HEK293 (cell line): ENCODE results near the gene CDH12.

Experiments used
- CTCF ChIA-PET: fragments of 350-600 bp; formaldehyde crosslinking; extraction: SDS; loops from one replicate; lab custom pipeline; 2021; ENCODE audit warnings: antibody characterized with exemption; lab: Yijun Ruan, JAX
- POLR2A ChIA-PET: fragments of 300-600 bp; formaldehyde crosslinking; extraction: SDS; loops from one replicate; lab custom pipeline; 2020; ENCODE audit warnings: antibody characterized with exemption, inconsistent platforms; lab: Yijun Ruan, JAX
- H3K27ac ChIP-seq: fragments of 200-500 bp; sonication (Bioruptor generic); 2 replicates; pipeline ENCODE4 v1.5.1; 2014; ENCODE audit warnings: low read depth, low read length, control low read depth, inconsistent platforms; ENCODE audit errors: extremely low read depth
- H3K36me3 ChIP-seq, 2 experiments: fragments of 200-500 bp in 1 of 2; sonication (Bioruptor generic) in 1 of 2; 1 replicate in 1 of 2; 2 replicates in 1 of 2; pipeline ENCODE4 v1.5.1; 2014 to 2017; ENCODE audit warnings: inconsistent platforms in 2 of 2, low read length in 2 of 2; ENCODE audit not compliant: control insufficient read depth in 2 of 2, insufficient read depth in 1 of 2
- H3K4me1 ChIP-seq: fragments of 200-500 bp; sonication (Bioruptor generic); 2 replicates; pipeline ENCODE4 v1.5.1; 2014; ENCODE audit warnings: mild to moderate bottlenecking, low read length, inconsistent platforms; ENCODE audit not compliant: control insufficient read depth, insufficient read depth
- H3K4me3 ChIP-seq: 2 replicates; pipeline ENCODE4 v1.5.1; 2011; ENCODE audit warnings: low read depth, mild to moderate bottlenecking, control low read depth, low read length, moderate library complexity
- H3K9me3 ChIP-seq: fragments of 200-500 bp; sonication (Bioruptor generic); 2 replicates; pipeline ENCODE4 v1.5.1; 2014; ENCODE audit warnings: low read depth, low read length, inconsistent platforms; ENCODE audit not compliant: control insufficient read depth, insufficient read depth
- OSR2 ChIP-seq: fragments of 450-650 bp; formaldehyde crosslinking; IDR thresholded peaks from 2 replicates; pipeline ENCODE4 v1.5.1; 2016; ENCODE audit warnings: missing biosample characterization, missing genetic modification characterization
- RBAK ChIP-seq: fragments of 450-650 bp; formaldehyde crosslinking; IDR thresholded peaks from 2 replicates; pipeline ENCODE4 v1.5.1; 2016; ENCODE audit warnings: missing biosample characterization, missing genetic modification characterization
- TRIM28 ChIP-seq: IDR thresholded peaks from 2 replicates; pipeline ENCODE4 v1.6.1; 2011; ENCODE audit warnings: low read length, control low read depth, borderline replicate concordance
- ZNF10 ChIP-seq: fragments of 450-650 bp; formaldehyde crosslinking; IDR thresholded peaks from 2 replicates; pipeline ENCODE4 v1.5.1; 2017; ENCODE audit warnings: missing biosample characterization, missing genetic modification characterization
- ZNF335 ChIP-seq: fragments of 450-650 bp; formaldehyde crosslinking; conservative IDR thresholded peaks from 2 replicates; pipeline ENCODE4 v1.5.1; 2016; ENCODE audit warnings: missing biosample characterization, missing genetic modification characterization
- ZNF391 ChIP-seq: fragments of 450-650 bp; formaldehyde crosslinking; IDR thresholded peaks from 2 replicates; pipeline ENCODE4 v1.5.1; 2016; ENCODE audit warnings: low read depth, missing biosample characterization, missing genetic modification characterization, borderline replicate concordance
- ZNF426 ChIP-seq: fragments of 450-650 bp; formaldehyde crosslinking; IDR thresholded peaks from 2 replicates; pipeline ENCODE4 v1.5.1; 2017; ENCODE audit warnings: missing biosample characterization, missing genetic modification characterization, mild to moderate bottlenecking, inconsistent platforms, moderate library complexity
- ZNF560 ChIP-seq: fragments of 450-650 bp; formaldehyde crosslinking; IDR thresholded peaks from 2 replicates; pipeline ENCODE4 v1.5.1; 2017; ENCODE audit warnings: missing biosample characterization, missing genetic modification characterization, borderline replicate concordance
- ZNF621 ChIP-seq: fragments of 450-650 bp; formaldehyde crosslinking; IDR thresholded peaks from 2 replicates; pipeline ENCODE4 v1.5.1; 2017; ENCODE audit warnings: missing biosample characterization, missing genetic modification characterization
- ZNF660 ChIP-seq: fragments of 450-650 bp; IDR thresholded peaks from 2 replicates; pipeline ENCODE4 v1.5.1; 2018; ENCODE audit warnings: missing biosample characterization, mild to moderate bottlenecking, missing genetic modification characterization
- ZNF677 ChIP-seq: fragments of 450-650 bp; IDR thresholded peaks from 2 replicates; pipeline ENCODE4 v1.5.0; 2018; ENCODE audit warnings: missing biosample characterization, mild to moderate bottlenecking, missing genetic modification characterization, moderate library complexity
- ZNF830 ChIP-seq: fragments of 450-650 bp; IDR thresholded peaks from 2 replicates; pipeline ENCODE4 v1.5.0; 2018; ENCODE audit warnings: missing biosample characterization, missing genetic modification characterization, low read depth, mild to moderate bottlenecking, moderate library complexity
- TF ChIP-seq, protein P1 (sequence below): fragments of 450-650 bp; formaldehyde crosslinking; conservative IDR thresholded peaks from 2 replicates; pipeline ENCODE4 v1.5.1; 2016; ENCODE audit warnings: low read depth, missing biosample characterization, missing genetic modification characterization
- TF ChIP-seq, protein P2 (sequence below): fragments of 450-650 bp; formaldehyde crosslinking; IDR thresholded peaks from 2 replicates; pipeline ENCODE4 v1.5.1; 2016; ENCODE audit warnings: missing biosample characterization, missing genetic modification characterization
- TF ChIP-seq, protein P3 (sequence below): fragments of 450-650 bp; formaldehyde crosslinking; IDR thresholded peaks from 2 replicates; pipeline ENCODE4 v1.5.1; 2016; ENCODE audit warnings: missing biosample characterization, missing genetic modification characterization
- TF ChIP-seq, protein P4 (sequence below): fragments of 450-650 bp; formaldehyde crosslinking; IDR thresholded peaks from 2 replicates; pipeline ENCODE4 v1.5.1; 2016; ENCODE audit warnings: missing biosample characterization, missing genetic modification characterization, borderline replicate concordance
- TF ChIP-seq, protein P5 (sequence below): fragments of 450-650 bp; formaldehyde crosslinking; IDR thresholded peaks from 2 replicates; pipeline ENCODE4 v1.5.1; 2017; ENCODE audit warnings: missing biosample characterization, missing genetic modification characterization
- TF ChIP-seq, protein P6 (sequence below): fragments of 450-650 bp; formaldehyde crosslinking; IDR thresholded peaks from 2 replicates; pipeline ENCODE4 v1.5.1; 2016; ENCODE audit warnings: missing biosample characterization, missing genetic modification characterization

Gene CDH12

DNA sequence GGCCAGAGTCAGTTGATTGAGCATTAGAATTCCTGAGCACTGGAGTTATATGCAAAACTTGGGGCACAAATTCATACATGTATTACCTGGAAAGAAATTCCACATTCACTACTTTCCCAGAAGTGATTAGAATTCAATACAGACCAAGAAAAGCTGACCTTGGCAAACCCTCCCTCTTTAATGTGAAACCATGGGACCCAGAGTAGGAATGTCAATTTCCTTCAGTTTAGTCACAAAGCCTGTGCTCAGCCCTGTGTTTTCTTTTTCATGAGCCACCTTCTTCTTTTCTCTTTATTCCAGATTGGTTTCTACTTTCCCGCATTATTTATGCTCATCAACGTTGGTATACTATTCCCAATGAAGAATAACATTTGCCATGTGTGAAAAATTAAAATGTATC is 420.2 kb downstream of the CDH12 start:
- CTCF ChIA-PET = interaction anchor here (0.5 kb wide), 1 partner anchor 28 kb away, joined by 3 read pairs; no protein-coding TSS in a partner anchor
- no peaks in the 10 kb centered on the region for H3K9me3 ChIP-seq
- no peaks in the 10 kb centered on the region for H3K4me1 ChIP-seq
- H3K4me3 ChIP-seq = no peak overlapping the region
- no peaks in the 10 kb centered on the region for H3K36me3 ChIP-seq
- no peak overlapping the region for H3K27ac ChIP-seq
- POLR2A ChIA-PET = no interaction called here
- TF ChIP-seq, protein P1, sequence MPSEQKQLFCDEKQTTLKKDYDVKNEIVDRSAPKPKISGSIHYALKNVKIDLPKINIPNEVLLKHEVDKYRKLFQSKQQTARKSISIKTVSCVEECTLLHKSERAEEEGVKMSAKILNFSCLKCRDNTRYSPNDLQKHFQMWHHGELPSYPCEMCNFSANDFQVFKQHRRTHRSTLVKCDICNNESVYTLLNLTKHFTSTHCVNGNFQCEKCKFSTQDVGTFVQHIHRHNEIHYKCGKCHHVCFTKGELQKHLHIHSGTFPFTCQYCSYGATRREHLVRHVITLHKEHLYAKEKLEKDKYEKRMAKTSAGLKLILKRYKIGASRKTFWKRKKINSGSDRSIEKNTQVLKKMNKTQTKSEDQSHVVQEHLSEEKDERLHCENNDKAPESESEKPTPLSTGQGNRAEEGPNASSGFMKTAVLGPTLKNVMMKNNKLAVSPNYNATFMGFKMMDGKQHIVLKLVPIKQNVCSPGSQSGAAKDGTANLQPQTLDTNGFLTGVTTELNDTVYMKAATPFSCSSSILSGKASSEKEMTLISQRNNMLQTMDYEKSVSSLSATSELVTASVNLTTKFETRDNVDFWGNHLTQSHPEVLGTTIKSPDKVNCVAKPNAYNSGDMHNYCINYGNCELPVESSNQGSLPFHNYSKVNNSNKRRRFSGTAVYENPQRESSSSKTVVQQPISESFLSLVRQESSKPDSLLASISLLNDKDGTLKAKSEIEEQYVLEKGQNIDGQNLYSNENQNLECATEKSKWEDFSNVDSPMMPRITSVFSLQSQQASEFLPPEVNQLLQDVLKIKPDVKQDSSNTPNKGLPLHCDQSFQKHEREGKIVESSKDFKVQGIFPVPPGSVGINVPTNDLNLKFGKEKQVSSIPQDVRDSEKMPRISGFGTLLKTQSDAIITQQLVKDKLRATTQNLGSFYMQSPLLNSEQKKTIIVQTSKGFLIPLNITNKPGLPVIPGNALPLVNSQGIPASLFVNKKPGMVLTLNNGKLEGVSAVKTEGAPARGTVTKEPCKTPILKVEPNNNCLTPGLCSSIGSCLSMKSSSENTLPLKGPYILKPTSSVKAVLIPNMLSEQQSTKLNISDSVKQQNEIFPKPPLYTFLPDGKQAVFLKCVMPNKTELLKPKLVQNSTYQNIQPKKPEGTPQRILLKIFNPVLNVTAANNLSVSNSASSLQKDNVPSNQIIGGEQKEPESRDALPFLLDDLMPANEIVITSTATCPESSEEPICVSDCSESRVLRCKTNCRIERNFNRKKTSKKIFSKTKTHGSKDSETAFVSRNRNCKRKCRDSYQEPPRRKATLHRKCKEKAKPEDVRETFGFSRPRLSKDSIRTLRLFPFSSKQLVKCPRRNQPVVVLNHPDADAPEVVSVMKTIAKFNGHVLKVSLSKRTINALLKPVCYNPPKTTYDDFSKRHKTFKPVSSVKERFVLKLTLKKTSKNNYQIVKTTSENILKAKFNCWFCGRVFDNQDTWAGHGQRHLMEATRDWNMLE (tag by site-specific recombination) = no peak
- TF ChIP-seq, protein P2, sequence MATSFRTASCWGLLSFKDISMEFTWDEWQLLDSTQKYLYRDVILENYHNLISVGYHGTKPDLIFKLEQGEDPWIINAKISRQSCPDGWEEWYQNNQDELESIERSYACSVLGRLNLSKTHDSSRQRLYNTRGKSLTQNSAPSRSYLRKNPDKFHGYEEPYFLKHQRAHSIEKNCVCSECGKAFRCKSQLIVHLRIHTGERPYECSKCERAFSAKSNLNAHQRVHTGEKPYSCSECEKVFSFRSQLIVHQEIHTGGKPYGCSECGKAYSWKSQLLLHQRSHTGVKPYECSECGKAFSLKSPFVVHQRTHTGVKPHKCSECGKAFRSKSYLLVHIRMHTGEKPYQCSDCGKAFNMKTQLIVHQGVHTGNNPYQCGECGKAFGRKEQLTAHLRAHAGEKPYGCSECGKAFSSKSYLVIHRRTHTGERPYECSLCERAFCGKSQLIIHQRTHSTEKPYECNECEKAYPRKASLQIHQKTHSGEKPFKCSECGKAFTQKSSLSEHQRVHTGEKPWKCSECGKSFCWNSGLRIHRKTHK (tag by site-specific recombination) = no peak
- TF ChIP-seq ZNF426 (tag by site-specific recombination) = no peak
- no peak for TF ChIP-seq RBAK (tag by site-specific recombination)
- TF ChIP-seq ZNF335 = no peak
- TF ChIP-seq ZNF621 (tag by site-specific recombination) = no peak

DNA sequence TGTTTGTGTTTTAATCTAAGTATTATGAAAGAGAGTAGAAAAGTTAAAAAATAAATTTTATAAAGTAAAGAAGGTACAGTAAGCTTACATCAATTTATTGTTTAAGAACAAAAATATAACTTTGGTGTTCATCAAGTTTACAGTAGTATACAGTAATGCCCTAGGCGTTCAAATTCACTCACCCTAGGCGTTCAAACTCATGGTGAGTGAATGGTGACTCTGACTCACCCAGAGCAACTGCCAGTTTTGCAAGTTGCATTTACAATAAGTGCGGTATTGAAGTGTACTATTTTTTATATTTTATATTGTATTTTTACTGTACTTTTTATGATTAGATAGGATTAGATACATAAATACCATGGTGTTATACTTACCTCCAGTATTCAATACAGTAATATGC is 421.3 kb downstream of the CDH12 start:
- POLR2A ChIA-PET = no interaction called here
- no peak overlapping the region for H3K4me3 ChIP-seq
- H3K9me3 ChIP-seq = no peaks in the 10 kb centered on the region
- H3K36me3 ChIP-seq = no peaks in the 10 kb centered on the region
- CTCF ChIA-PET = no interaction called here
- H3K27ac ChIP-seq = no peak overlapping the region
- no peaks in the 10 kb centered on the region for H3K4me1 ChIP-seq
- TF ChIP-seq ZNF660 (tag by site-specific recombination) (no peak), TRIM28 (no peak), ZNF677 (tag by site-specific recombination) (no peak), ZNF10 (no peak), ZNF560 (tag by site-specific recombination) (no peak), OSR2 (no peak), ZNF391 (tag by site-specific recombination) (no peak), ZNF830 (tag by site-specific recombination) (no peak)
- TF ChIP-seq, protein P3, sequence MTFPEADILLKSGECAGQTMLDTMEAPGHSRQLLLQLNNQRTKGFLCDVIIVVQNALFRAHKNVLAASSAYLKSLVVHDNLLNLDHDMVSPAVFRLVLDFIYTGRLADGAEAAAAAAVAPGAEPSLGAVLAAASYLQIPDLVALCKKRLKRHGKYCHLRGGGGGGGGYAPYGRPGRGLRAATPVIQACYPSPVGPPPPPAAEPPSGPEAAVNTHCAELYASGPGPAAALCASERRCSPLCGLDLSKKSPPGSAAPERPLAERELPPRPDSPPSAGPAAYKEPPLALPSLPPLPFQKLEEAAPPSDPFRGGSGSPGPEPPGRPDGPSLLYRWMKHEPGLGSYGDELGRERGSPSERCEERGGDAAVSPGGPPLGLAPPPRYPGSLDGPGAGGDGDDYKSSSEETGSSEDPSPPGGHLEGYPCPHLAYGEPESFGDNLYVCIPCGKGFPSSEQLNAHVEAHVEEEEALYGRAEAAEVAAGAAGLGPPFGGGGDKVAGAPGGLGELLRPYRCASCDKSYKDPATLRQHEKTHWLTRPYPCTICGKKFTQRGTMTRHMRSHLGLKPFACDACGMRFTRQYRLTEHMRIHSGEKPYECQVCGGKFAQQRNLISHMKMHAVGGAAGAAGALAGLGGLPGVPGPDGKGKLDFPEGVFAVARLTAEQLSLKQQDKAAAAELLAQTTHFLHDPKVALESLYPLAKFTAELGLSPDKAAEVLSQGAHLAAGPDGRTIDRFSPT = no peak
- TF ChIP-seq, protein P4, sequence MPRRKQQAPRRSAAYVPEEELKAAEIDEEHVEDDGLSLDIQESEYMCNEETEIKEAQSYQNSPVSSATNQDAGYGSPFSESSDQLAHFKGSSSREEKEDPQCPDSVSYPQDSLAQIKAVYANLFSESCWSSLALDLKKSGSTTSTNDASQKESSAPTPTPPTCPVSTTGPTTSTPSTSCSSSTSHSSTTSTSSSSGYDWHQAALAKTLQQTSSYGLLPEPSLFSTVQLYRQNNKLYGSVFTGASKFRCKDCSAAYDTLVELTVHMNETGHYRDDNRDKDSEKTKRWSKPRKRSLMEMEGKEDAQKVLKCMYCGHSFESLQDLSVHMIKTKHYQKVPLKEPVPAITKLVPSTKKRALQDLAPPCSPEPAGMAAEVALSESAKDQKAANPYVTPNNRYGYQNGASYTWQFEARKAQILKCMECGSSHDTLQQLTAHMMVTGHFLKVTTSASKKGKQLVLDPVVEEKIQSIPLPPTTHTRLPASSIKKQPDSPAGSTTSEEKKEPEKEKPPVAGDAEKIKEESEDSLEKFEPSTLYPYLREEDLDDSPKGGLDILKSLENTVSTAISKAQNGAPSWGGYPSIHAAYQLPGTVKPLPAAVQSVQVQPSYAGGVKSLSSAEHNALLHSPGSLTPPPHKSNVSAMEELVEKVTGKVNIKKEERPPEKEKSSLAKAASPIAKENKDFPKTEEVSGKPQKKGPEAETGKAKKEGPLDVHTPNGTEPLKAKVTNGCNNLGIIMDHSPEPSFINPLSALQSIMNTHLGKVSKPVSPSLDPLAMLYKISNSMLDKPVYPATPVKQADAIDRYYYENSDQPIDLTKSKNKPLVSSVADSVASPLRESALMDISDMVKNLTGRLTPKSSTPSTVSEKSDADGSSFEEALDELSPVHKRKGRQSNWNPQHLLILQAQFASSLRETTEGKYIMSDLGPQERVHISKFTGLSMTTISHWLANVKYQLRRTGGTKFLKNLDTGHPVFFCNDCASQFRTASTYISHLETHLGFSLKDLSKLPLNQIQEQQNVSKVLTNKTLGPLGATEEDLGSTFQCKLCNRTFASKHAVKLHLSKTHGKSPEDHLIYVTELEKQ (tag by site-specific recombination) = no peak
- TF ChIP-seq, protein P5, sequence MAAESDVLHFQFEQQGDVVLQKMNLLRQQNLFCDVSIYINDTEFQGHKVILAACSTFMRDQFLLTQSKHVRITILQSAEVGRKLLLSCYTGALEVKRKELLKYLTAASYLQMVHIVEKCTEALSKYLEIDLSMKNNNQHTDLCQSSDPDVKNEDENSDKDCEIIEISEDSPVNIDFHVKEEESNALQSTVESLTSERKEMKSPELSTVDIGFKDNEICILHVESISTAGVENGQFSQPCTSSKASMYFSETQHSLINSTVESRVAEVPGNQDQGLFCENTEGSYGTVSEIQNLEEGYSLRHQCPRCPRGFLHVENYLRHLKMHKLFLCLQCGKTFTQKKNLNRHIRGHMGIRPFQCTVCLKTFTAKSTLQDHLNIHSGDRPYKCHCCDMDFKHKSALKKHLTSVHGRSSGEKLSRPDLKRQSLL (tag by site-specific recombination) = no peak
- TF ChIP-seq, protein P6, sequence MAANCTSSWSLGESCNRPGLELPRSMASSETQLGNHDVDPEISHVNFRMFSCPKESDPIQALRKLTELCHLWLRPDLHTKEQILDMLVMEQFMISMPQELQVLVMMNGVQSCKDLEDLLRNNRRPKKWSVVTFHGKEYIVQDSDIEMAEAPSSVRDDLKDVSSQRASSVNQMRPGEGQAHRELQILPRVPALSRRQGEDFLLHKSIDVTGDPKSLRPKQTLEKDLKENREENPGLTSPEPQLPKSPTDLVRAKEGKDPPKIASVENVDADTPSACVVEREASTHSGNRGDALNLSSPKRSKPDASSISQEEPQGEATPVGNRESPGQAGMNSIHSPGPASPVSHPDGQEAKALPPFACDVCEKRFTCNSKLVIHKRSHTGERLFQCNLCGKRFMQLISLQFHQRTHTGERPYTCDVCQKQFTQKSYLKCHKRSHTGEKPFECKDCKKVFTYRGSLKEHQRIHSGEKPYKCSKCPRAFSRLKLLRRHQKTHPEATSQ = no peak
